Tibial artery (tissue), 4 donors: Measurements from ENCODE around the gene RBM47.

Source experiments
- DNase-seq, 2 donors: peaks; one replicate each; pipeline ENCODE4 v3.0.0-alpha.2; 2019
- H3K27ac ChIP-seq, 2 donors: fragments of 200-600 bp; sonication (generic) in 1 of 2; 1 replicate in 1 of 2; 2 replicates in 1 of 2; pipeline ENCODE4 v1.5.1; 2018 to 2019; ENCODE audit warnings: mild to moderate bottlenecking in 1 of 2
- H3K27me3 ChIP-seq, 2 donors: fragments of 200-600 bp; sonication (generic) in 1 of 2; one replicate each; pipeline versions ENCODE4 v1.5.1 to v1.6.0; 2016 to 2019
- H3K36me3 ChIP-seq, 3 donors: fragments of 200-600 bp; sonication (generic) in 2 of 3; one replicate each; pipeline ENCODE4 v1.5.1; 2016 to 2019; ENCODE audit warnings: mild to moderate bottlenecking in 2 of 3
- H3K4me1 ChIP-seq, 4 donors: fragments of 200-600 bp; sonication (generic) in 2 of 4; 1 replicate in 3 of 4; 2 replicates in 1 of 4; pipeline ENCODE4 v1.5.1; 2016 to 2019
- H3K4me3 ChIP-seq, 2 donors: fragments of 200-600 bp; sonication (generic) in 1 of 2; 1 replicate in 1 of 2; 2 replicates in 1 of 2; pipeline ENCODE4 v1.5.1; 2018 to 2019; ENCODE audit warnings: mild to moderate bottlenecking in 2 of 2
- H3K9me3 ChIP-seq, 3 donors: fragments of 200-600 bp; sonication (generic) in 1 of 3; one replicate each; pipeline ENCODE4 v1.5.1; 2016 to 2019
- intact Hi-C: fragments of 100-400 bp; cut with DNase I; formaldehyde crosslinking; loops from one replicate; pipeline ENCODE4 v1.15.0; 2023; ENCODE audit warnings: low total_unique reads
- TF ChIP-seq, protein P1 (sequence below), 2 experiments: fragments of 200-600 bp in 1 of 2; fragments of 450-650 bp in 1 of 2; IDR thresholded peaks; one replicate each; pipeline ENCODE4 v1.5.1; 2017 to 2019; ENCODE audit warnings: antibody characterized with exemption in 2 of 2, mild to moderate bottlenecking in 1 of 2, moderate library complexity in 1 of 2

The RBM47 gene

DNA sequence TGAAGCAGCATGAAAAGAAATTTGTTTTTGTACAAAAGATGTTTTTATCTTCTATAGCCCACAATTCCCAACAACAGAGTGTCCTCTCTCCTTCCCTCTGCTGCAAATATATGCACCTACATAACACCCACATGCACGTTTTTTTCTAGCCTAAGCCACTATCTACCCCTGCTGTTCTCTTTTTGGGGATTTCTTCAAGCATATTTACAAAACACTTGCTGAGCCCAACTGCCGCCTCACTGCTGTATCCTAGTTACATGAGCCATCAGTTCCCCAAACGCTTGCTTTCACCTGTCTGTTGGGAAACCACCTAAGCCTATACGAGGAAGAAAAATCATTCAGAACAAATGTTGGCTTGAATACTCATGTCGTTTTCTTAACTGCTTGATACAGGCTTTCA, 167.3 kb downstream of the RBM47 start:
- no peak overlapping the region for H3K27ac ChIP-seq
- H3K36me3 ChIP-seq = no peaks in the 10 kb centered on the region

DNA sequence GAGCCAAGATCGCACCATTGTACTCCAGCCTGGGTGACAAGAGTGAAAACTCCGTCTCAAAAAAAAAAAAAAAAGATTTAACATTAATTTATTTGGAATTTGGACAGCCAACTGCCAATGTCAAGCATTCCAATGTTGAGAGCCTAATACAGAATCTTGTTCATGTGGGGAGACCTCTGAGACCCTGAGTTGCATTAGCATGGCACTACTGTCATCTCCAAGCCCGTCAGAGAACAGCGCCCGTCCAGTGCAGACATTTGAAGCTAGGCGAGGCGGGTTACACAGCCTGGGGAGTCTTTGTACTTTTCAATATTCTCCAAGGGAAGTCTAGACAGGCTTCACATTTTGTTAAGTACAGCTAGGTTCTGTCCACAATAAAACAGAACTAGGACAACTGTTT, 167.8 kb downstream of the RBM47 start:
- no peak for DNase-seq

More for the DNA sequence above, 167.3 kb downstream of the RBM47 start:
- H3K27me3 ChIP-seq = no peaks in the 10 kb centered on the region
- H3K9me3 ChIP-seq = no peaks in the 10 kb centered on the region
- H3K4me3 ChIP-seq = no peak overlapping the region
- intact Hi-C loops = no loop called here
- TF ChIP-seq, protein P1, sequence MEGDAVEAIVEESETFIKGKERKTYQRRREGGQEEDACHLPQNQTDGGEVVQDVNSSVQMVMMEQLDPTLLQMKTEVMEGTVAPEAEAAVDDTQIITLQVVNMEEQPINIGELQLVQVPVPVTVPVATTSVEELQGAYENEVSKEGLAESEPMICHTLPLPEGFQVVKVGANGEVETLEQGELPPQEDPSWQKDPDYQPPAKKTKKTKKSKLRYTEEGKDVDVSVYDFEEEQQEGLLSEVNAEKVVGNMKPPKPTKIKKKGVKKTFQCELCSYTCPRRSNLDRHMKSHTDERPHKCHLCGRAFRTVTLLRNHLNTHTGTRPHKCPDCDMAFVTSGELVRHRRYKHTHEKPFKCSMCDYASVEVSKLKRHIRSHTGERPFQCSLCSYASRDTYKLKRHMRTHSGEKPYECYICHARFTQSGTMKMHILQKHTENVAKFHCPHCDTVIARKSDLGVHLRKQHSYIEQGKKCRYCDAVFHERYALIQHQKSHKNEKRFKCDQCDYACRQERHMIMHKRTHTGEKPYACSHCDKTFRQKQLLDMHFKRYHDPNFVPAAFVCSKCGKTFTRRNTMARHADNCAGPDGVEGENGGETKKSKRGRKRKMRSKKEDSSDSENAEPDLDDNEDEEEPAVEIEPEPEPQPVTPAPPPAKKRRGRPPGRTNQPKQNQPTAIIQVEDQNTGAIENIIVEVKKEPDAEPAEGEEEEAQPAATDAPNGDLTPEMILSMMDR (IDR thresholded peaks at IDR 0.05) = no peak
- no peaks in the 10 kb centered on the region for H3K4me1 ChIP-seq
- no peak for DNase-seq

DNA sequence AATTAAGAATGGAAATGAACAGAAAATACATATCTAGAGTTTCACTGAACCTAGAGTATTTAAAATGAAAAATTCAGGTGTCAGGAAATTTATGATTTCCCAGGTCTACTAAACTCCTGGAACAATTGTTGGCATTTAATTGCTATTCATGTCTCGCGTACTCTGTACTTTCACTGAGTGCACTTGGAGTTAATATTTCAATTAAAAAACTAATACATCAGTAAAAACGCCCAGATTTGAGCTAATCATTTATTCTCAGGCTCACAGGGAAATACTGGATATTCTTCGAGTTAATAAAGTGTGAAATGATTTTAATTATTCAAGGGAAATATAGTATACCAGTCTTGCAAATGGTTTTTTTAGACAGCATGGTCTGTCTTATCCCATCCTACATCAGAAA, 168.6 kb downstream of the RBM47 start:
- TF ChIP-seq, protein P1 (IDR thresholded peaks at IDR 0.05) = no peak
- intact Hi-C loops = no loop called here
- no peak for DNase-seq
- Histone ChIP-seq H3K36me3 (no peaks in the 10 kb centered on the region), H3K4me3 (no peak overlapping the region), H3K27ac (no peak overlapping the region), H3K27me3 (no peaks in the 10 kb centered on the region), H3K9me3 (no peaks in the 10 kb centered on the region), H3K4me1 (no peaks in the 10 kb centered on the region)

More for the DNA sequence above, 167.8 kb downstream of the RBM47 start:
- Histone ChIP-seq H3K27ac (no peak overlapping the region), H3K4me1 (no peaks in the 10 kb centered on the region), H3K4me3 (no peak overlapping the region), H3K27me3 (no peaks in the 10 kb centered on the region), H3K9me3 (no peaks in the 10 kb centered on the region), H3K36me3 (no peaks in the 10 kb centered on the region)
- intact Hi-C loops = no loop called here
- TF ChIP-seq, protein P1 (IDR thresholded peaks at IDR 0.05) = no peak

DNA sequence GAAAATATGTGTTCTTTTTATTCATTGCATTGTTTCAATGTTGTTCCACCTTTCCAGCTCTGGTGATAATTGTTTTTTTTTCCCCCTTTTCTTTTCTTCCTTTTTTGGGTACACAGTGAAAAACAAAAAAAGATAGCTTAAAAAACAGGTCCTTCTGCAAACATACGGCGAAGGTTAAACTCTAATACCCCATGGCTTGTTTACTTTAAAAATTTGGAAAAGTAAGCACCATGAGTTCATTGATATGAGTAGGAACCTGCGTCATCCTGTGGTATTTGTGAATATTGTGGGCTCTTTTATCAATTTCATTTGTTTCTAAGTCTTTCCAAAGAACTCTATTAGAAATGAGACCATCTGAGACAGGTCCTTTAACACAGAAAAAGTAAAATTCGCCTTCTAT, 171.0 kb downstream of the RBM47 start:
- no peaks in the 10 kb centered on the region for H3K9me3 ChIP-seq
- H3K27ac ChIP-seq = no peak overlapping the region
- H3K27me3 ChIP-seq = no peaks in the 10 kb centered on the region
- DNase-seq = no peak
- H3K4me1 ChIP-seq = no peaks in the 10 kb centered on the region
- H3K4me3 ChIP-seq = no peak overlapping the region
- no peaks in the 10 kb centered on the region for H3K36me3 ChIP-seq
- TF ChIP-seq, protein P1 (IDR thresholded peaks at IDR 0.05) = no peak
- intact Hi-C loops = no loop called here

DNA sequence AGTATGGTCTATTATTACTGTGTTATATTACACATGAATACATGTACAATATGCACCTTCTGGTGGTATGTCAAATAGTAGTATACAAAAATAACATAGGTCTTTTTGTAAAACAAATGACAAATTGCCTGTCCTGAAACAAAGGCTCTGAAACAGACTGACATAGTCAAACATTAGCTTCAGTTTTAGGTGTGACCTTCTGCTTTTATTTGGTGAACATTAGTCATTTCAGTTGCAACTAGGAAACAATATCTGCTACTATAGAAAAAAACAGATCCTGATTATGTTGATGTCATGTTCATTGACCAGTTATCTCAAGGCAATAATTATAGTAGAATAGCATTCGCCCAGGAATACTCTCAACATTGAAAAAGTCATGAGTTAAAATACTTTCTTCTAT, 171.6 kb downstream of the RBM47 start:
- no peak for DNase-seq
- intact Hi-C loops = no loop called here
- Histone ChIP-seq H3K9me3 (no peaks in the 10 kb centered on the region), H3K4me1 (no peaks in the 10 kb centered on the region), H3K36me3 (no peaks in the 10 kb centered on the region), H3K27ac (no peak overlapping the region), H3K27me3 (no peaks in the 10 kb centered on the region), H3K4me3 (no peak overlapping the region)
- TF ChIP-seq, protein P1 (IDR thresholded peaks at IDR 0.05) = no peak

DNA sequence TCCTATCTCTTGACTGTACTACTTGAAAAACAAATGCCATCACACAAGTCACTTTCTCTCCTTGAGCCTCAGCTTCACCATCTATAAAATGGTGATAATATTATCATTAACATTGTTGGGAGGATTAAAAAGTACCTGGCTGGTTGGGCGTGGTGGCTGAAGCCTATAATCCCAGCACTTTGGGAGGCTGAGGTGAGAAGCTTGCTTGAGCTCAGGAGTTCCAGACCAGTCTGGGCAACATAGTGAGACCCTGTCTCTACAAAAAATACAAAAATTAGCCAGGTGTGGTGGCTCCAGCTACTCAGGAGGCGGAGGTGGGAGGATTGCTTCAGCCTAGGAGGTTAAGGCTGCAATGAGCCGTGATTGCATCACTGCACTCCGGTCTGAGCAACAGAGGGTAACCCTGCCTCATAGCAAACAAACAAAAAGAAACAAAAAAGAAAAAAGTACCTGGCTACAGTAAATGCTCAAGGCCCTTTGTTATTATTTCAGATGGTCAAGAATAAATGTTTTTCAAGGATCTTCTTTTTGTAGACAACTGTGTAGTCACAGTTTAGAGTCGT, 174.2 kb downstream of the RBM47 start:
- TF ChIP-seq, protein P1 (IDR thresholded peaks at IDR 0.05) = no peak
- no peak for DNase-seq
- Histone ChIP-seq H3K4me3 (no peak overlapping the region), H3K27me3 (no peaks in the 10 kb centered on the region), H3K9me3 (no peaks in the 10 kb centered on the region), H3K4me1 (no peaks in the 10 kb centered on the region), H3K27ac (no peak overlapping the region), H3K36me3 (no peaks in the 10 kb centered on the region)
- intact Hi-C loops = no loop called here
